ENCODE measurements around the gene TMEM255B.
"Not testable (repeated sequence)": the region's sequence is repeated elsewhere in the genome, so short reads cannot be mapped to it uniquely, and the experiment has no call there.

DNA sequence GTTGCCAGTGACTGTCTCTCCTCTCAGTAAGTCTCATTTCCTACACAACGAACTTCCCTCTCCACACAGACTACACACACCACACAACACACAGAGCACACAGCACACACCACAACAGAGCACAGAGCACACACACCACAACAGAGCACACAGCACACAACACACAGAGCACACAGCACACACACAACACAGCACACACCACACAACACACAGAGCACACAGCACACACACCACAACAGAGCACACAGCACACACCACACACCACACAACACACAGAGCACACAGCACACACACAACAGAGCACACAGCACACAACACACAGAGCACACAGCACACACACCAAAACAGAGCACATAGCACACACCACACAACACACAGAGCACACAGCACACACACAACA lies 36.3 kb downstream of the TMEM255B start:
- TF ChIP-seq, protein P1, sequence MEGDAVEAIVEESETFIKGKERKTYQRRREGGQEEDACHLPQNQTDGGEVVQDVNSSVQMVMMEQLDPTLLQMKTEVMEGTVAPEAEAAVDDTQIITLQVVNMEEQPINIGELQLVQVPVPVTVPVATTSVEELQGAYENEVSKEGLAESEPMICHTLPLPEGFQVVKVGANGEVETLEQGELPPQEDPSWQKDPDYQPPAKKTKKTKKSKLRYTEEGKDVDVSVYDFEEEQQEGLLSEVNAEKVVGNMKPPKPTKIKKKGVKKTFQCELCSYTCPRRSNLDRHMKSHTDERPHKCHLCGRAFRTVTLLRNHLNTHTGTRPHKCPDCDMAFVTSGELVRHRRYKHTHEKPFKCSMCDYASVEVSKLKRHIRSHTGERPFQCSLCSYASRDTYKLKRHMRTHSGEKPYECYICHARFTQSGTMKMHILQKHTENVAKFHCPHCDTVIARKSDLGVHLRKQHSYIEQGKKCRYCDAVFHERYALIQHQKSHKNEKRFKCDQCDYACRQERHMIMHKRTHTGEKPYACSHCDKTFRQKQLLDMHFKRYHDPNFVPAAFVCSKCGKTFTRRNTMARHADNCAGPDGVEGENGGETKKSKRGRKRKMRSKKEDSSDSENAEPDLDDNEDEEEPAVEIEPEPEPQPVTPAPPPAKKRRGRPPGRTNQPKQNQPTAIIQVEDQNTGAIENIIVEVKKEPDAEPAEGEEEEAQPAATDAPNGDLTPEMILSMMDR (optimal IDR thresholded peaks at IDR 0.05 in 1 of 3, IDR thresholded peaks at IDR 0.05 in 1 of 3, conservative IDR thresholded peaks at IDR 0.05 in 1 of 3; ENCODE audit: extremely low read depth in 1 of 3, insufficient read depth in 2 of 3, low read length in 3 of 3), result not testable (repeated sequence)
- TF ChIP-seq EZH2 (IDR thresholded peaks at IDR 0.05; ENCODE audit: low read length), result not testable (repeated sequence)
